B cell (primary cell): Measurements from ENCODE around the gene RBM17. TPM values are rescaled to one million over a fixed set of nuclear protein-coding genes. Genes with fewer than 3 reads are reported as not detected.
A peak's percentile ranks its signal among the peaks of the same experiment; 100 is the strongest.

Source experiments
- ATAC-seq: fragments of 200-7000 bp; cut with Tn5 transposase; one replicate; pipeline ENCODE4 v1.10.0; 2021; ENCODE audit warnings: low read depth, mild to moderate bottlenecking, moderate number of reproducible peaks, moderate library complexity
- CTCF ChIA-PET: fragments of 350-600 bp; sonication (Branson Sonifier 250); formaldehyde crosslinking; loops from one replicate; lab custom pipeline; 2021; ENCODE audit warnings: antibody characterized with exemption, inconsistent platforms; lab: Charles Lee
- POLR2A ChIA-PET: fragments of 350-600 bp; sonication (Branson Sonifier 250); formaldehyde crosslinking; loops from one replicate; lab custom pipeline; 2021; ENCODE audit warnings: antibody characterized with exemption; lab: Charles Lee
- DNase-seq: peaks from one replicate; pipeline ENCODE4 v3.0.0; 2013
- H2AFZ ChIP-seq: 2 replicates; pipeline ENCODE4 v1.6.1; 2012; ENCODE audit warnings: mild to moderate bottlenecking, low read depth, low read length; ENCODE audit not compliant: insufficient read depth, poor library complexity, severe bottlenecking
- H3K27ac ChIP-seq, 2 donors: 1 replicate in 1 of 2; 2 replicates in 1 of 2; pipeline ENCODE4 v1.5.1; 2012 to 2013; ENCODE audit warnings: low read length in 2 of 2, mild to moderate bottlenecking in 2 of 2, moderate library complexity in 1 of 2
- H3K27me3 ChIP-seq, 4 experiments: fragments of 200-600 bp in 1 of 4; sonication (generic) in 1 of 4; replicated peaks in 1 of 4; 1 replicate in 2 of 4; 2 replicates in 2 of 4; pipeline versions ENCODE4 v1.6.1 to v1.7.0; 2013 to 2016; ENCODE audit warnings: low read length in 3 of 4, mild to moderate bottlenecking in 2 of 4, mixed read lengths in 1 of 4, moderate library complexity in 1 of 4; ENCODE audit not compliant: insufficient read depth in 4 of 4, control insufficient read depth in 3 of 4; ENCODE audit errors: control extremely low read depth in 1 of 4
- H3K36me3 ChIP-seq, 2 experiments: replicated peaks in 1 of 2; 1 replicate in 1 of 2; 2 replicates in 1 of 2; pipeline versions ENCODE4 v1.6.1 to v1.7.1; 2013; ENCODE audit warnings: low read length in 1 of 2; ENCODE audit not compliant: insufficient read depth in 2 of 2, control insufficient read depth in 1 of 2; ENCODE audit errors: control extremely low read depth in 1 of 2, extremely low read depth in 1 of 2
- H3K4me1 ChIP-seq, 2 donors: fragments of 200-600 bp in 1 of 2; sonication (generic) in 1 of 2; 1 replicate in 1 of 2; 2 replicates in 1 of 2; pipeline versions ENCODE4 v1.5.1 to v1.6.1; 2013 to 2017; ENCODE audit warnings: low read length in 2 of 2; ENCODE audit not compliant: control insufficient read depth in 2 of 2, insufficient read depth in 2 of 2
- H3K4me2 ChIP-seq: replicated peaks from 2 replicates; pipeline ENCODE3; 2012; ENCODE audit warnings: mild to moderate bottlenecking, low read depth, low read length; ENCODE audit not compliant: poor library complexity, severe bottlenecking
- H3K4me3 ChIP-seq, 5 experiments: fragments of 200-600 bp in 1 of 5; sonication (generic) in 1 of 5; 1 replicate in 3 of 5; 2 replicates in 2 of 5; pipeline versions ENCODE4 v1.5.1 to v1.7.0; 2011 to 2016; ENCODE audit warnings: low read length in 4 of 5, mild to moderate bottlenecking in 4 of 5, low read depth in 2 of 5, control low read depth in 1 of 5, moderate library complexity in 1 of 5; ENCODE audit not compliant: insufficient read depth in 1 of 5; ENCODE audit errors: control extremely low read depth in 1 of 5, extremely low read depth in 1 of 5
- H3K79me2 ChIP-seq: fragments of 200-600 bp; sonication (generic); one replicate; pipeline ENCODE4 v1.6.0; 2016; ENCODE audit warnings: low read length; ENCODE audit not compliant: control insufficient read depth, insufficient read depth
- H3K9ac ChIP-seq: fragments of 200-600 bp; sonication (generic); 2 replicates; pipeline ENCODE4 v1.6.1; 2017; ENCODE audit warnings: mild to moderate bottlenecking, low read length, moderate library complexity
- H3K9me3 ChIP-seq, 3 donors: one replicate each; pipeline versions ENCODE4 v1.6.1 to v1.7.1; 2013; ENCODE audit warnings: low read length in 2 of 3; ENCODE audit not compliant: control insufficient read depth in 2 of 3, insufficient read depth in 1 of 3; ENCODE audit errors: control extremely low read depth in 1 of 3
- H4K20me1 ChIP-seq: 2 replicates; pipeline ENCODE4 v1.6.0; 2012; ENCODE audit warnings: mild to moderate bottlenecking, low read length; ENCODE audit not compliant: insufficient read depth, control insufficient read depth, poor library complexity, severe bottlenecking
- H3K27ac Mint-ChIP-seq: one replicate; pipeline ENCODE4 v1.8.0; 2021; ENCODE audit warnings: mixed read lengths
- H3K27me3 Mint-ChIP-seq: one replicate; pipeline ENCODE4 v1.8.0; 2021; ENCODE audit warnings: mixed read lengths
- H3K4me1 Mint-ChIP-seq: one replicate; pipeline ENCODE4 v1.8.0; 2021; ENCODE audit warnings: mixed read lengths
- H3K4me3 Mint-ChIP-seq: one replicate; pipeline ENCODE4 v1.8.0; 2021; ENCODE audit warnings: mixed read lengths
- H3K9me3 Mint-ChIP-seq: one replicate; pipeline ENCODE4 v1.8.0; 2022; ENCODE audit warnings: mixed read lengths; ENCODE audit not compliant: insufficient read depth
- CTCF ChIP-seq: fragments of 200-600 bp; IDR thresholded peaks from one replicate; pipeline ENCODE4 v1.8.0; 2022; ENCODE audit warnings: antibody characterized with exemption, mild to moderate bottlenecking
- EZH2 ChIP-seq: IDR thresholded peaks from 2 replicates; pipeline ENCODE4 v1.6.1; 2012; ENCODE audit warnings: borderline replicate concordance, low read depth, mild to moderate bottlenecking, moderate library complexity, low read length; ENCODE audit not compliant: insufficient read depth, poor library complexity, severe bottlenecking
- WGBS: methylation state at CpG from one replicate; pipeline ENCODE4 v1.1.5; 2013; ENCODE audit warnings: missing lambda C conversion rate; ENCODE audit not compliant: insufficient coverage; 5-methylcytosine and 5-hydroxymethylcytosine counted together
- intact Hi-C: fragments of 100-400 bp; cut with micrococcal nuclease; formaldehyde crosslinking; loops from one replicate; pipeline ENCODE4 v1.10.0; 2022
- polyA plus RNA-seq: library from polyadenylated mRNA; depleted of rRNA; stranded (reverse); fragments of >200 nt; gene quantifications from 2 replicates; pipeline ENCODE4 v1.2.3, GENCODE V29; 2012
- total RNA-seq, 2 donors: library from RNA; stranded (reverse); fragments of 120-200 nt in 1 of 2; gene quantifications; 1 replicate in 1 of 2; 2 replicates in 1 of 2; pipeline versions ENCODE4 v1.2.3 to v1.2.4, GENCODE V29; 2013 to 2022

Gene RBM17
- total and polyA plus RNA-seq, 2 donors (not counting 1 experiment from before 2014, with no cell fraction given), result 34.7 to 168 TPM

- WGBS, result 94% methylated on average over 2 of the region's 3 CpGs
- ATAC-seq (no peak), DNase-seq (no peak)
- no peak overlapping the region for H3K4me3 Mint-ChIP-seq
- Histone ChIP-seq H3K9ac (no peak overlapping the region), H4K20me1 (no peaks in the 10 kb centered on the region), H3K4me3 (no peak overlapping the region), H3K9me3 (no peaks in the 10 kb centered on the region), H2AFZ (no peak overlapping the region), H3K4me2 (no peak overlapping the region), H3K27me3 (no peaks in the 10 kb centered on the region), H3K27ac (no peak overlapping the region), H3K36me3 (no peaks in the 10 kb centered on the region), H3K79me2 (peaks cover under 1% of the 10 kb centered on the region), H3K4me1 (peaks cover 45 to 56% of the 10 kb centered on the region in 2 donors)
- no peaks in the 10 kb centered on the region for H3K9me3 Mint-ChIP-seq
- H3K4me1 Mint-ChIP-seq, result peaks cover 70% of the 10 kb centered on the region
- TF ChIP-seq EZH2 (no peak), CTCF (no peak)
- ChIA-PET POLR2A (interaction anchor here (1.6 kb wide), 1 partner anchor 14 kb away, joined by 9 read pairs; no protein-coding TSS in a partner anchor), CTCF (interaction anchor here (4.6 to 13.4 kb wide), 3 partner anchors 14 to 52 kb away, joined by 34 to 163 read pairs (median 65); no protein-coding TSS in a partner anchor)
- peak overlapping the region; percentile 10 for H3K27ac Mint-ChIP-seq
- intact Hi-C loops, result loop anchor here (5.0 kb wide), 2 partner anchors 53 to 88 kb away; partner anchors contain the start of gene IL15RA
- no peaks in the 10 kb centered on the region for H3K27me3 Mint-ChIP-seq
These were observed 23.4 kb upstream of the RBM17 start for GRCh38 chr10:6065406-6065805.

GRCh38 chr10:6065835-6066234 lies 23.0 kb upstream of the RBM17 start:
- ChIA-PET POLR2A (interaction anchor here (1.6 kb wide), 1 partner anchor 14 kb away, joined by 9 read pairs; no protein-coding TSS in a partner anchor), CTCF (interaction anchor here (3.0 to 13.4 kb wide), 4 partner anchors 9 to 53 kb away, joined by 20 to 163 read pairs (median 50); no protein-coding TSS in a partner anchor)
- peak overlapping the region in 1 of 2 donors; percentile 3 for H3K27ac ChIP-seq
- H3K9me3 ChIP-seq, result no peaks in the 10 kb centered on the region
- H3K9ac ChIP-seq, result no peak overlapping the region
- no CpG with 5 or more reads among the region's 4 CpGs for WGBS
- no peak overlapping the region for H3K4me3 ChIP-seq
- TF ChIP-seq EZH2, result no peak
- no peak for TF ChIP-seq CTCF
- H4K20me1 ChIP-seq, result no peaks in the 10 kb centered on the region
- Mint-ChIP-seq H3K4me3 (peak overlapping the region; percentile 14), H3K9me3 (no peaks in the 10 kb centered on the region), H3K27ac (peak overlapping the region; percentile 86), H3K4me1 (peaks cover 72% of the 10 kb centered on the region), H3K27me3 (no peaks in the 10 kb centered on the region)
- intact Hi-C loops, result loop anchor here (5.0 kb wide), 2 partner anchors 54 to 89 kb away; partner anchors contain the start of gene IL15RA
- no peaks in the 10 kb centered on the region for H3K36me3 ChIP-seq
- DNase-seq, result no peak
- peaks cover 49 to 56% of the 10 kb centered on the region in 2 donors for H3K4me1 ChIP-seq
- no peaks in the 10 kb centered on the region for H3K27me3 ChIP-seq
- no peaks in the 10 kb centered on the region for H3K79me2 ChIP-seq
- H3K4me2 ChIP-seq, result no peak overlapping the region
- ATAC-seq, result no peak
- no peak overlapping the region for H2AFZ ChIP-seq
